GM13977 (cell line): ENCODE measurements around the gene TARS3.

Experiments
- DNase-seq: peaks from one replicate; pipeline ENCODE4 v3.0.0; 2012; ENCODE audit warnings: low spot score
- CTCF ChIP-seq: IDR thresholded peaks from 2 replicates; pipeline ENCODE4 v1.5.1; 2012; ENCODE audit warnings: mild to moderate bottlenecking, control low read depth; ENCODE audit not compliant: insufficient read depth; ENCODE audit errors: extremely low read depth, missing control alignments
- in situ Hi-C: fragments of 300-500 bp; cut with MboI; formaldehyde crosslinking; loops from one replicate; pipeline ENCODE4 v1.12.0; 2022; ENCODE audit warnings: low sequenced_read_pairs, low pct_unique_long_range_greater_than_20kb, mixed read lengths, inconsistent platforms; ENCODE audit not compliant: unreplicated experiment

The TARS3 gene

DNA sequence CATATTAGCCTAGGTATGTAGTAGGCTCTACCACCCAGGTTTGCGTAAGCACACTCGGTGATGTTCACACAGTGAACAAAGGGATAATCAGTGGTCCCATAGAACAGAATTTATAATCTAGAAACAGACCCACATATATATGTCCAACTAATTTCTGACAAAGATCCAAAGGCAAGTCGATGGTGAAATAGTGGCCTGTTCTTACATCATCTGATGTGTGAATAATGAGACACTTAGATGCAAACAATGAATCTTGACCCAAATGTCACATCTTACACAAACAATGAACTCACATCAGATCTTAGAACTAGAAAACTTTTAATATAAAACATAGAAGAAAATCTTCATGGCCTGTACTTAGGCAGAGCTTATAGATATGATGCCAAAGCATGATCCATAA lies 54.5 kb downstream of the TARS3 start:
- DNase-seq: no peak
- no peak for TF ChIP-seq CTCF
- in situ Hi-C loops: loop anchor here (10.0 kb wide), 1 partner anchor 65 kb away; no protein-coding TSS in a partner anchor

DNA sequence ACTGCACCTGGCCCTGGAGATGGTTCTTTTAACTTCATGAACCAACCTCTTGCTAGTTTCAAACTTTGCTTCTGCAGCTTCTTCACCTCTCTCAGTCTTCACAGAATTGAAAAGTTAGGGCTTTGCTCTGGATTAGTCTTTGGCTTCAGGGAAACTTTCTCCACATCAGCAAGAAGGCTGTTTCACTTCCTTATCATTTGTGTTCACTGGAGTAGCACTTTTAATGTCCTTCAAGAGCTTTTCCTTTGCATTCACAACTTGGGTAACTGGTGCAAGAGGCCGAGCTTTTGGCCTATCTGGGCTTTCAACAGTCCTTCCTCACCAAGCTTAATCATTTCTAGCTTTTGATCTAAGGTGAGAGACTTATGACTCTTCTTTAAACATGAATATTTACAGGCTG lies 56.4 kb downstream of the TARS3 start:
- DNase-seq: no peak
- no peak for TF ChIP-seq CTCF
- in situ Hi-C loops: no loop called here

- no peak for DNase-seq
- no peak for TF ChIP-seq CTCF
- in situ Hi-C loops: no loop called here
Observed at GRCh38 chr15:101664303-101664913, 59.9 kb downstream of the TARS3 start.

- in situ Hi-C loops: no loop called here
- DNase-seq: no peak
- no peak for TF ChIP-seq CTCF
Observed at GRCh38 chr15:101662203-101662602, 62.1 kb downstream of the TARS3 start.

- no peak for DNase-seq
- in situ Hi-C loops: no loop called here
- TF ChIP-seq CTCF: no peak
Observed at GRCh38 chr15:101660005-101660404, 64.3 kb downstream of the TARS3 start.

- in situ Hi-C loops: no loop called here
- no peak for DNase-seq
- TF ChIP-seq CTCF: no peak
Observed at GRCh38 chr15:101657968-101658784, 66.1 kb downstream of the TARS3 start.
